PC-9 (cell line): Measurements from ENCODE around the gene TMEM97. TPM values are rescaled to one million over a fixed set of nuclear protein-coding genes. Genes with fewer than 3 reads are reported as not detected.

ENCODE experiments used
- BruUV-seq: library from RNA; stranded (reverse); fragments of 400-500 nt; replicated peaks from 2 replicates; lab custom pipeline; 2021; lab: Mats Ljungman, UMichigan
- CTCF ChIA-PET: fragments of 300-600 bp; sonication (Branson Sonifier 250); formaldehyde crosslinking; loops from one replicate; lab custom pipeline; 2022; ENCODE audit warnings: antibody characterized with exemption; lab: Charles Lee
- POLR2A ChIA-PET: fragments of 300-600 bp; sonication (Branson Sonifier 250); formaldehyde crosslinking; loops from one replicate; lab custom pipeline; 2022; ENCODE audit warnings: antibody characterized with exemption; ENCODE audit not compliant: unreplicated experiment; lab: Charles Lee
- DNase-seq, 2 experiments: peaks; one replicate each; pipeline versions ENCODE4 v3.0.0 to v3.0.0-alpha.2; 2015 to 2022; ENCODE audit warnings: mixed read lengths in 1 of 2
- H2AFZ ChIP-seq: fragments of 200-600 bp; sonication (generic); 2 replicates; pipeline ENCODE4 v1.8.1; 2017; ENCODE audit warnings: antibody characterized with exemption
- H3F3A ChIP-seq: fragments of 200-600 bp; sonication (generic); 2 replicates; pipeline ENCODE4 v1.8.1; 2017; ENCODE audit warnings: antibody characterized with exemption, mild to moderate bottlenecking, low read depth; ENCODE audit not compliant: insufficient read depth
- H3K27ac ChIP-seq: fragments of 200-600 bp; sonication (generic); 2 replicates; pipeline ENCODE4 v1.6.1; 2016; ENCODE audit warnings: mixed run types
- H3K27me3 ChIP-seq: fragments of 200-600 bp; sonication (generic); 2 replicates; pipeline ENCODE4 v1.6.1; 2016; ENCODE audit warnings: low read depth, mixed run types; ENCODE audit not compliant: insufficient read depth
- H3K36me3 ChIP-seq: fragments of 200-600 bp; sonication (generic); 2 replicates; pipeline ENCODE4 v1.6.1; 2016; ENCODE audit warnings: low read depth, mixed run types
- H3K4me1 ChIP-seq: fragments of 200-600 bp; sonication (generic); replicated peaks from 2 replicates; pipeline ENCODE4 v1.6.1; 2016; ENCODE audit warnings: mixed run types; ENCODE audit not compliant: insufficient read depth
- H3K4me2 ChIP-seq: fragments of 200-600 bp; sonication (generic); 2 replicates; pipeline ENCODE4 v1.6.1; 2017; ENCODE audit warnings: mixed run types
- H3K4me3 ChIP-seq: fragments of 200-600 bp; sonication (generic); 2 replicates; pipeline ENCODE4 v1.6.1; 2016; ENCODE audit warnings: mixed run types
- H3K79me2 ChIP-seq: fragments of 200-600 bp; sonication (generic); 2 replicates; pipeline ENCODE4 v1.6.1; 2017; ENCODE audit warnings: low read depth, mixed run types
- H3K9me2 ChIP-seq: fragments of 200-600 bp; sonication (generic); 2 replicates; pipeline ENCODE4 v1.8.1; 2017; ENCODE audit warnings: mild to moderate bottlenecking; ENCODE audit not compliant: insufficient read depth
- H3K9me3 ChIP-seq: fragments of 200-600 bp; sonication (generic); 2 replicates; pipeline ENCODE4 v1.8.1; 2016; ENCODE audit warnings: low read depth; ENCODE audit not compliant: insufficient read depth
- H4K20me1 ChIP-seq: fragments of 200-600 bp; sonication (generic); 2 replicates; pipeline ENCODE4 v1.8.1; 2017; ENCODE audit not compliant: insufficient read depth
- CTCF ChIP-seq: fragments of 200-600 bp; sonication (generic); conservative IDR thresholded peaks from 2 replicates; pipeline ENCODE4 v1.6.1; 2017; ENCODE audit warnings: mixed run types, antibody characterized with exemption, mild to moderate bottlenecking, moderate library complexity
- EZH2 ChIP-seq: fragments of 200-600 bp; sonication (generic); IDR thresholded peaks from 2 replicates; pipeline ENCODE4 v1.8.0; 2017; ENCODE audit warnings: antibody characterized with exemption, low read depth
- intact Hi-C: fragments of 100-400 bp; cut with micrococcal nuclease; formaldehyde crosslinking; loops from one replicate; pipeline ENCODE4 v1.10.0; 2022; ENCODE audit not compliant: unreplicated experiment
- total RNA-seq: library from RNA; stranded (reverse); gene quantifications from 2 replicates; pipeline ENCODE4 v1.2.3, GENCODE V29; 2021

TMEM97 gene
- total RNA-seq, 1 experiment from 2014 or later, result 46.4 TPM

DNA sequence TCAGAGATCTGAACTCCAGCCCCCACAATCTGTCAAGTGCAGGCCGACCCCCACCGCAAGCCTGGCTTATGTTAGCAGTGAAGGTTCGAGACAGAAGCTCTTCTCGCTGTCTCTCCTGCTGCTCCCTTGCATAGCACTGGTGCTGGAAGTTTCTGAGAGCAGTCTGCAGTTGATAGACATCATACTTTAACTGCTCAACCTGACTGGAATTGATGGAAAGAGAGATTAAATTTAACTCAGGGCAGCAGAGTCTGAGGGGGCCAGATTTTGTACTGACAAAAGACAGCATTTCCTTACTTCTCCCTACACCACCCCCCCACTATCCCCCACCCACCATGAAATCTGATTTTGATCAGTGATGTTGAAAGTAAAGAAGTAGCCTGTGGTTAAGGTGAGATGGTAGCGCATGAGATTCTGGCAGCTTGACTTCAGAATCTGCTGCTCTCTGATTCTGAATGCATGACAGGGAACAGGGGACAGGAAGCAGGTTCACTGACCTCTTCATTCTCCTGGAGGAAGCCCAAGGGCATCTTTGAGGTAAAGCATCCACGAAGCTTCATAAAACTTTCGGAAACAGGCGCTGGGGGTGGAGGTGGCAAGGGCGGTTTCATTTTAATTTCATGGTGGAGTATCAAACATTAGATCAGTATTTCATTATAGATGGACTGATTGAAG, 44.3 kb upstream of the TMEM97 start:
- CTCF ChIA-PET, result no interaction called here
- Histone ChIP-seq H3K9me3 (no peaks in the 10 kb centered on the region), H3K27ac (no peak overlapping the region), H2AFZ (no peak overlapping the region), H3K4me2 (no peak overlapping the region), H3K36me3 (no peaks in the 10 kb centered on the region), H3K27me3 (peaks cover 44% of the 10 kb centered on the region), H4K20me1 (no peaks in the 10 kb centered on the region), H3K79me2 (no peaks in the 10 kb centered on the region), H3F3A (peaks cover 6% of the 10 kb centered on the region; the same call in 1 of the 2 replicates), H3K4me1 (peaks cover 22% of the 10 kb centered on the region), H3K9me2 (no peaks in the 10 kb centered on the region), H3K4me3 (no peak overlapping the region)
- POLR2A ChIA-PET, result no interaction called here
- no peak for DNase-seq
- intact Hi-C loops, result loop anchor here (5.0 kb wide), 1 partner anchor 63 kb away; the partner anchor contains the start of genes IFT20 and TNFAIP1
- BruUV-seq, result no TSS peak
- TF ChIP-seq EZH2, result no peak
- no peak for TF ChIP-seq CTCF

- Histone ChIP-seq H3K9me3 (no peaks in the 10 kb centered on the region), H3K36me3 (no peaks in the 10 kb centered on the region), H3K4me1 (peaks cover 27% of the 10 kb centered on the region), H3K79me2 (no peaks in the 10 kb centered on the region), H4K20me1 (no peaks in the 10 kb centered on the region), H3K4me2 (no peak overlapping the region), H2AFZ (no peak overlapping the region), H3K9me2 (no peaks in the 10 kb centered on the region), H3F3A (peaks cover 6% of the 10 kb centered on the region; the same call in 1 of the 2 replicates), H3K27ac (no peak overlapping the region), H3K4me3 (no peak overlapping the region), H3K27me3 (peaks cover 34% of the 10 kb centered on the region)
- TF ChIP-seq EZH2, result no peak
- no peak for TF ChIP-seq CTCF
- ChIA-PET POLR2A (no interaction called here), CTCF (no interaction called here)
- intact Hi-C loops, result loop anchor here (5.0 kb wide), 1 partner anchor 61 kb away; the partner anchor contains the start of genes IFT20 and TNFAIP1
- DNase-seq, result no peak
- no TSS peak for BruUV-seq
Observed at GRCh38 chr17:28276011-28276410, 43.0 kb upstream of the TMEM97 start.

- BruUV-seq, result no TSS peak
- H3K9me2 ChIP-seq, result no peaks in the 10 kb centered on the region
- H3K79me2 ChIP-seq, result no peaks in the 10 kb centered on the region
- no peaks in the 10 kb centered on the region for H3K9me3 ChIP-seq
- H3K4me1 ChIP-seq, result peaks cover 34% of the 10 kb centered on the region
- intact Hi-C loops, result loop anchor here (5.0 kb wide), 1 partner anchor 58 kb away; the partner anchor contains the start of genes IFT20 and TNFAIP1
- H3K36me3 ChIP-seq, result no peaks in the 10 kb centered on the region
- H3K27me3 ChIP-seq, result peaks cover 11% of the 10 kb centered on the region; the same call in 1 of the 2 replicates
- TF ChIP-seq CTCF (no peak), EZH2 (no peak)
- H4K20me1 ChIP-seq, result no peaks in the 10 kb centered on the region
- CTCF ChIA-PET, result no interaction called here
- no peak overlapping the region for H3K4me2 ChIP-seq
- no peak overlapping the region for H3K27ac ChIP-seq
- H3F3A ChIP-seq, result peaks cover 11% of the 10 kb centered on the region; the same call in 1 of the 2 replicates
- DNase-seq, result no peak
- POLR2A ChIA-PET, result interaction anchor here (0.6 kb wide), 1 partner anchor 37 kb away, joined by 3 read pairs; no protein-coding TSS in a partner anchor
- H3K4me3 ChIP-seq, result no peak overlapping the region
- H2AFZ ChIP-seq, result no peak overlapping the region
Observed at GRCh38 chr17:28279411-28279810, 39.6 kb upstream of the TMEM97 start.
